Sigmoid colon (tissue), 7 donors: Measurements from ENCODE around the gene FGGY. TPM values are rescaled to one million over a fixed set of nuclear protein-coding genes. Genes with fewer than 3 reads are reported as not detected.
A peak's percentile ranks its signal among the peaks of the same experiment; 100 is the strongest.

Experiments used
- DNase-seq: peaks from one replicate; pipeline ENCODE4 v3.0.0-alpha.2; 2019
- H3K27ac ChIP-seq, 4 donors: fragments of 200-600 bp; sonication (generic); one replicate each; pipeline ENCODE4 v1.5.1; 2016 to 2019; ENCODE audit warnings: mild to moderate bottlenecking in 1 of 4
- H3K27me3 ChIP-seq, 3 donors: fragments of 200-600 bp; sonication (generic); one replicate each; pipeline ENCODE4 v1.5.1; 2019; ENCODE audit warnings: mild to moderate bottlenecking in 1 of 3
- H3K36me3 ChIP-seq, 4 donors: fragments of 200-600 bp; sonication (generic); one replicate each; pipeline ENCODE4 v1.5.1; 2016 to 2019
- H3K4me1 ChIP-seq, 4 donors: fragments of 200-600 bp; sonication (generic); one replicate each; pipeline ENCODE4 v1.5.1; 2017 to 2019
- H3K4me3 ChIP-seq, 4 donors: fragments of 200-600 bp; sonication (generic); one replicate each; pipeline ENCODE4 v1.5.1; 2017 to 2019; ENCODE audit warnings: mild to moderate bottlenecking in 2 of 4, moderate library complexity in 1 of 4
- H3K9me3 ChIP-seq, 4 donors: fragments of 200-600 bp in 3 of 4; sonication (generic) in 3 of 4; one replicate each; pipeline versions ENCODE4 v1.5.1 to v1.6.1; 2013 to 2019
- EP300 ChIP-seq, 4 donors: sonication (generic); formaldehyde crosslinking; IDR thresholded peaks; one replicate each; pipeline ENCODE4 v1.6.1; 2017; ENCODE audit warnings: antibody characterized with exemption in 4 of 4
- POLR2A ChIP-seq, 2 donors: fragments of 450-650 bp; IDR thresholded peaks; one replicate each; pipeline ENCODE4 v1.6.1; 2016; ENCODE audit warnings: antibody characterized with exemption in 2 of 2, mild to moderate bottlenecking in 2 of 2, moderate library complexity in 2 of 2
- POLR2AphosphoS5 ChIP-seq, 4 donors: sonication (generic); formaldehyde crosslinking; IDR thresholded peaks; one replicate each; pipeline ENCODE4 v1.6.1; 2017; ENCODE audit warnings: antibody characterized with exemption in 4 of 4
- WGBS, 2 donors: extraction: QIAGEN DNeasy Blood & Tissue Kit; methylation state at CpG; one replicate each; pipeline ENCODE4 v1.1.7; 2013; 5-methylcytosine and 5-hydroxymethylcytosine counted together
- intact Hi-C: fragments of 100-400 bp; cut with DNase I; formaldehyde crosslinking; loops from one replicate; pipeline ENCODE4 v1.15.1; 2023
- polyA plus RNA-seq, 3 donors: library from polyadenylated mRNA; stranded (reverse); fragments of 200-250 nt; gene quantifications; one replicate each; pipeline ENCODE4 v1.2.3, GENCODE V29; 2013
- total RNA-seq, 4 donors: library from RNA; depleted of rRNA; stranded (reverse); fragments of >200 nt; gene quantifications; one replicate each; pipeline ENCODE4 v1.1.0, GENCODE V29; 2016
- TF ChIP-seq, protein P1 (sequence below), 4 experiments: fragments of 450-650 bp in 3 of 4; fragments of 200-600 bp in 1 of 4; IDR thresholded peaks; one replicate each; pipeline ENCODE4 v1.5.1; 2016 to 2019; ENCODE audit warnings: antibody characterized with exemption in 4 of 4, mild to moderate bottlenecking in 3 of 4, moderate library complexity in 2 of 4
- donor health status: healthy with polysubstance abuse.
- donor health status: Bipolar disorder and iron deficiency.
- donor health status: healthy.

FGGY gene
- total and polyA plus RNA-seq, 7 donors = 4.8 to 54.1 (median 20.5) TPM

GRCh38 chr1:59375321-59376220, 78.7 kb downstream of the FGGY start:
- WGBS, 2 donors = 88 to 89% methylated on average over 6 of the region's 6 CpGs
- Histone ChIP-seq H3K27ac (peak overlapping the region in 1 of 4 donors; percentile 7), H3K27me3 (no peaks in the 10 kb centered on the region), H3K9me3 (no peaks in the 10 kb centered on the region), H3K4me1 (no peaks in the 10 kb centered on the region), H3K4me3 (no peak overlapping the region), H3K36me3 (no peaks in the 10 kb centered on the region)
- no peak for DNase-seq
- TF ChIP-seq EP300 (IDR thresholded peaks at IDR 0.05) (no peak), POLR2AphosphoS5 (IDR thresholded peaks at IDR 0.05) (no peak), POLR2A (IDR thresholded peaks at IDR 0.05) (no peak)
- TF ChIP-seq, protein P1, sequence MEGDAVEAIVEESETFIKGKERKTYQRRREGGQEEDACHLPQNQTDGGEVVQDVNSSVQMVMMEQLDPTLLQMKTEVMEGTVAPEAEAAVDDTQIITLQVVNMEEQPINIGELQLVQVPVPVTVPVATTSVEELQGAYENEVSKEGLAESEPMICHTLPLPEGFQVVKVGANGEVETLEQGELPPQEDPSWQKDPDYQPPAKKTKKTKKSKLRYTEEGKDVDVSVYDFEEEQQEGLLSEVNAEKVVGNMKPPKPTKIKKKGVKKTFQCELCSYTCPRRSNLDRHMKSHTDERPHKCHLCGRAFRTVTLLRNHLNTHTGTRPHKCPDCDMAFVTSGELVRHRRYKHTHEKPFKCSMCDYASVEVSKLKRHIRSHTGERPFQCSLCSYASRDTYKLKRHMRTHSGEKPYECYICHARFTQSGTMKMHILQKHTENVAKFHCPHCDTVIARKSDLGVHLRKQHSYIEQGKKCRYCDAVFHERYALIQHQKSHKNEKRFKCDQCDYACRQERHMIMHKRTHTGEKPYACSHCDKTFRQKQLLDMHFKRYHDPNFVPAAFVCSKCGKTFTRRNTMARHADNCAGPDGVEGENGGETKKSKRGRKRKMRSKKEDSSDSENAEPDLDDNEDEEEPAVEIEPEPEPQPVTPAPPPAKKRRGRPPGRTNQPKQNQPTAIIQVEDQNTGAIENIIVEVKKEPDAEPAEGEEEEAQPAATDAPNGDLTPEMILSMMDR (IDR thresholded peaks at IDR 0.05) = no peak
- intact Hi-C loops = no loop called here

DNA sequence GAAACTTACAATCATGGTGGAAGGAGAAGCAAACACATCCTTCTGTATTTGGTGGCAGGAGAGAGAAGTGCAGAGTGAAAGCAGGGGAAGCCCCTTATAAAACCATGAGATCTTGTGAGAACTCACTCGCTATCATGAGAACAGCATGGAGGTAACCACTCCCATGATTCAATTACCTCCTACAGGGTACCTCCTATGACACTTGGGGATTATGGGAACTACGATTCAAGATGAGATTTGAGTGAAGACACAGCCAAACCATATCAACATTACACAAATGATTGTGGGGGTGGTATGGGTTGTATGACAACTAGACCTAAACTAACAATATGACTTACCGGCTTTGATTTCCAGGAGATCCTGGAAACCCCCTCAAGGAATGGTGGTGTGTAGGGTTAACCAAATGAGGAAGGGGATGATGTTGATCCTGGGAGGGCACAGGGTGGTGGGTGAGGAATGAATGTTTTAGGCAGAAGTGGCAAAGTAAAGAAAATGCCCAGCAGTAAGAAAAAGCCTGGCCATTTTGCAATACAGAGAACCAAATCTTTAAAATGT, 80.5 kb downstream of the FGGY start:
- intact Hi-C loops = no loop called here
- H3K36me3 ChIP-seq = no peaks in the 10 kb centered on the region
- no peak overlapping the region for H3K4me3 ChIP-seq
- H3K27me3 ChIP-seq = no peaks in the 10 kb centered on the region
- no peak for DNase-seq
- H3K9me3 ChIP-seq = no peaks in the 10 kb centered on the region
- TF ChIP-seq, protein P1 (IDR thresholded peaks at IDR 0.05) = no peak
- no peak for TF ChIP-seq EP300 (IDR thresholded peaks at IDR 0.05)
- no peak for TF ChIP-seq POLR2AphosphoS5 (IDR thresholded peaks at IDR 0.05)
- TF ChIP-seq POLR2A (IDR thresholded peaks at IDR 0.05) = no peak
- H3K4me1 ChIP-seq = no peaks in the 10 kb centered on the region
- WGBS, 2 donors = 94 to 97% methylated on average over 3 of the region's 3 CpGs
- no peak overlapping the region for H3K27ac ChIP-seq

- Histone ChIP-seq H3K4me3 (no peak overlapping the region), H3K27me3 (no peaks in the 10 kb centered on the region), H3K4me1 (no peaks in the 10 kb centered on the region), H3K9me3 (no peaks in the 10 kb centered on the region), H3K36me3 (no peaks in the 10 kb centered on the region), H3K27ac (no peak overlapping the region)
- 23 to 78% methylated on average over 7 of the region's 7 CpGs for WGBS, 2 donors
- intact Hi-C loops = no loop called here
- DNase-seq = no peak
- TF ChIP-seq POLR2AphosphoS5 (IDR thresholded peaks at IDR 0.05) (no peak), POLR2A (IDR thresholded peaks at IDR 0.05) (no peak), EP300 (IDR thresholded peaks at IDR 0.05) (no peak)
- TF ChIP-seq, protein P1 (IDR thresholded peaks at IDR 0.05) = no peak
Observed at GRCh38 chr1:59378621-59379370, 81.9 kb downstream of the FGGY start.

DNA sequence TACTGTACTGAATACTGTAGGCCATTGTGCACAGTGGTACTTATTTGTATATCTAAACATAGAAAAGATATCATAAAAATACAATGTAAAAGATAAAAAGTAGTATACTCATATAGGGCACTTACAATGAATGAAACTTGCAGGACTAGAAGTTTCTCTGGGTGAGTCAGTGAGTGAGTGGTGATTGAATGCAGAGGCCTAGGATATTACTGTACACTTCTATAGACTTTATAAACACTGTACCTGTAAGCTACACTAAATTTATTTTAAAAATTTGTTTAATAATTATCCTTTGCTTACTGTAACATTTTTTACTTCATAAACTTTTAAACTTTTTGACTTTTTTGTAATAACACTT, 82.5 kb downstream of the FGGY start:
- H3K27ac ChIP-seq = no peak overlapping the region
- TF ChIP-seq EP300 (IDR thresholded peaks at IDR 0.05) (no peak), POLR2A (IDR thresholded peaks at IDR 0.05) (no peak), POLR2AphosphoS5 (IDR thresholded peaks at IDR 0.05) (no peak)
- TF ChIP-seq, protein P1 (IDR thresholded peaks at IDR 0.05) = no peak
- H3K4me1 ChIP-seq = no peaks in the 10 kb centered on the region
- H3K36me3 ChIP-seq = no peaks in the 10 kb centered on the region
- H3K9me3 ChIP-seq = no peaks in the 10 kb centered on the region
- no peaks in the 10 kb centered on the region for H3K27me3 ChIP-seq
- H3K4me3 ChIP-seq = no peak overlapping the region
- no peak for DNase-seq
- intact Hi-C loops = no loop called here
